Memory B cell (primary cell): ENCODE measurements around the gene HTR1D.

ENCODE experiments used
- ATAC-seq: fragments of 150-1000 bp; cut with Tn5 transposase; 2 replicates; pipeline ENCODE4 v1.10.0; 2021; ENCODE audit warnings: low read depth, mild to moderate bottlenecking, moderate library complexity
- DNase-seq, 2 donors: peaks; one replicate each; pipeline ENCODE4 v3.0.0; 2022; ENCODE audit warnings: low spot score in 2 of 2
- H3K27ac Mint-ChIP-seq: one replicate; pipeline ENCODE4 v1.8.0; 2022; ENCODE audit warnings: mild to moderate bottlenecking, moderate library complexity, mixed read lengths
- H3K27me3 Mint-ChIP-seq: one replicate; pipeline ENCODE4 v1.8.0; 2022; ENCODE audit warnings: mixed read lengths
- H3K36me3 Mint-ChIP-seq: one replicate; pipeline ENCODE4 v1.8.0; 2022; ENCODE audit warnings: mild to moderate bottlenecking, mixed read lengths
- H3K4me1 Mint-ChIP-seq: one replicate; pipeline ENCODE4 v1.8.0; 2022; ENCODE audit warnings: mixed read lengths
- H3K4me3 Mint-ChIP-seq: one replicate; pipeline ENCODE4 v1.8.0; 2022; ENCODE audit warnings: mild to moderate bottlenecking, moderate library complexity, mixed read lengths
- H3K9me3 Mint-ChIP-seq: one replicate; pipeline ENCODE4 v1.8.0; 2022; ENCODE audit warnings: mixed read lengths

HTR1D gene

DNA sequence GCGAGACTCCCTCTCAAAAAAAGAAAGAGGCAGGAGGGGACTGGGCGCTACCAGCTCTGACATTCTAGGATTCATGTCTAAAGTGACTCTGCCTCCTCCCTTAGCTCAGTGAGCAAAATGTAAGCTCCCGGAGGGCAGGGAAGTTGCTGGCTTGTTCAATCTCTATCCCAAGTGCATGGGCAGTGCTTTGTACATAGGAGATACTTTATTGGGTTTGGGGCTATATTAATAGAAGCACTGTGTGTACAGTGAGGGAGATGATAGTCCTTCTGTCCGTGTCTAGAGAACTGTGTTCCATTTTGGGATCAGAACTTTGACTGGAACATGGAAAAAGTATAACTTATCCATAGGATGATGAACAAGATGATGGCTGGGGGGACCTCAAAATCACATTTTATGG, 31.9 kb downstream of the HTR1D start:
- peaks cover 2% of the 10 kb centered on the region for H3K27me3 Mint-ChIP-seq
- no peaks in the 10 kb centered on the region for H3K9me3 Mint-ChIP-seq
- H3K4me3 Mint-ChIP-seq, result no peak overlapping the region
- ATAC-seq (no peak), DNase-seq (no peak)
- peaks cover 6% of the 10 kb centered on the region for H3K4me1 Mint-ChIP-seq
- H3K36me3 Mint-ChIP-seq, result no peaks in the 10 kb centered on the region
- H3K27ac Mint-ChIP-seq, result no peak overlapping the region

DNA sequence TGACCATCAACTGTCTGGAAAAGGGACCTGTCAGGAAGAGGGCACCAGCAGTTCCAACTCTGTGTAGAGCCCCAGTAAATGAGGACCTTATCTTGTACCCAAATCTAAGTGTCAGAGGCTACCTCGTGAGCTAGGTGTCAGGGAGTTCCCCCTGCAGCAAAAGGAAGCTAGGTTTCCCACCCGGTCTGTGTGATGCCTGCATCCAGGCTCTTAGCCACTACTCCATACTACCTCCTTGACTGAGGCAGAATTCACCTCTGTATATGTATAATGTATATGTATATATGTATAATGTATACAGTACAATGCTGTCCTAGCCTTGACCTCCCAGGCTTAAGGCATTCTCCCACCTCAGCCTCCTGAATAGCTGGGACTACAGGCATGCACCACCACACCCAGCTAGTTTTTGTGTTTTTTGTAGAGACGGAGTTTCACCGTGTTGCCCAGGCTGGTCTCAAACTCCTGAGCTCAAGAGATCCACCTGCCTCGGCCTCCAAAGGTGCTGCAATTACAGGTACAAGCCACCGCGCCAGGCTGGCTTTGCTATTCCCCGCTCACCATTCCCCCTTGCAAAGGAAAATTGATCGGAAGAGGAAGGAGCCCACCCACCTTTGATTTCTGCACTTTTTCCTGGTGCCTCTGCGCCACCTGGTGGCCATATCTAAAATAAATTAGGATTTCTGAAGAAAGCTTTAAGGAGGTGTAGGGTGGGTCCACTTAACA, 32.9 kb downstream of the HTR1D start:
- Mint-ChIP-seq H3K9me3 (no peaks in the 10 kb centered on the region), H3K4me1 (peaks cover 6% of the 10 kb centered on the region), H3K36me3 (no peaks in the 10 kb centered on the region), H3K27ac (no peak overlapping the region), H3K27me3 (no peaks in the 10 kb centered on the region), H3K4me3 (peak overlapping the region; percentile 72)
- DNase-seq, result peak; percentile 51 to 53
- peak; percentile 51 for ATAC-seq

DNA sequence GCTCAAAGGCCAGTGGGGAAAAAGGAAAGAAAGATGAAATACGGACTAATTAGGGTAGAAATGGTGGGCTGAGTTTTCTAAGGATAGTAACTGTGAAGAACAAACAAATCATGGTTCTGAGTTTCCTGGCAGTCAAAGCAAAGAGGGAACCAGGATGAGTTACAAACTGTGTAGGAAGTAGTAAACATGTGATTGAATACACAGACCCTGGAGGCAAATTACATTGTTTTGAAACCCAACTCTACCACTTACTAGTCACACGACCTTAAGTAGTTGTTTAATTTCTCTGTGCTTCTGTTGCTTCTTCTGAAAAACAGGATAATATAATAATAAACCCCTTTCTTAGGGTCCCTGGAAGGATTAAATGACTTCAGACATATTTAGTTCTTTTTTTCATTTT, 37.4 kb downstream of the HTR1D start:
- no peaks in the 10 kb centered on the region for H3K27me3 Mint-ChIP-seq
- no peak overlapping the region for H3K4me3 Mint-ChIP-seq
- H3K9me3 Mint-ChIP-seq, result no peaks in the 10 kb centered on the region
- H3K27ac Mint-ChIP-seq, result no peak overlapping the region
- ATAC-seq (no peak), DNase-seq (no peak)
- peaks cover 27% of the 10 kb centered on the region for H3K4me1 Mint-ChIP-seq
- H3K36me3 Mint-ChIP-seq, result no peaks in the 10 kb centered on the region

DNA sequence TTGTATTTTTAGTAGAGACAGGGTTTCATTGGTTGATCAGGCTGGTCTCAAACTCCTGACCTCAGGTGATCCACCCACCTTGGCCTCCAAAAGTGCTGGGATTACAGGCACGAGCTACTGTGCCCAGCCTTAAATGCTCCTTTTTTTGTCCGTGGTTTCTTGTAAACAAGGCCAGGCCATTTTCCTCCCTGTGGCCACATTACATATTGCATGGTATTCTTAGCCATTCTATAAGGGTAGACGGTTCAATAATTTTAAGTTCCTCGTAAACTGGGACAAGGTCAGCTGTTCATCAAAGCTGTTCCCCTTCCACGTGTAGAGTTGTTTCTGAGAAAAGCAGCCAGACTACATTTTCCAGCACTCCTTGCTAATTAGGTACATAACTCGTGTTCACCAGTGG, 38.4 kb downstream of the HTR1D start:
- H3K4me1 Mint-ChIP-seq, result peaks cover 27% of the 10 kb centered on the region
- H3K9me3 Mint-ChIP-seq, result peaks cover 2% of the 10 kb centered on the region
- H3K4me3 Mint-ChIP-seq, result peak overlapping the region; percentile 39
- no peaks in the 10 kb centered on the region for H3K27me3 Mint-ChIP-seq
- H3K36me3 Mint-ChIP-seq, result no peaks in the 10 kb centered on the region
- DNase-seq (no peak), ATAC-seq (no peak)
- H3K27ac Mint-ChIP-seq, result no peak overlapping the region

DNA sequence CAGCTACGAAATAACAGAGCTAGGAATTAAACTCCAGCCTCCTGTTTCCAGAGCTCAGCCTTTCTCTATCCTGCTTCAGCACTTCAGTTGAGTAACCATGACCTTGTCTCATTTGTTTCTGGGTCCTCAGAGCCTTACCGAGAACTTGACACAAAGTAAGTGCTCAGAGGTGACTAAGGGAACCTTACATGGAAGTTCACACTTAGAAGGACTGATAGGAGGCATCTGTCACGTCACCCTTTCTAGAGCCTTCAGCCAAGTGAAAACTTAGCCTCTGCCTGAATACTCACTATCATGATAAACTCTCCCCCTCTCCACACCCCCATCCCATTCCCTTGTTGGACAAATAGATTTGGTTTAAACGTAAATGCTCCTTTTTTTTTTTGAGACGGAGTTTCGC, 38.9 kb downstream of the HTR1D start:
- Mint-ChIP-seq H3K9me3 (peaks cover 2% of the 10 kb centered on the region), H3K4me1 (peaks cover 27% of the 10 kb centered on the region), H3K27me3 (no peaks in the 10 kb centered on the region), H3K4me3 (peak overlapping the region; percentile 82), H3K27ac (no peak overlapping the region), H3K36me3 (no peaks in the 10 kb centered on the region)
- no peak for ATAC-seq
- DNase-seq, result no peak

DNA sequence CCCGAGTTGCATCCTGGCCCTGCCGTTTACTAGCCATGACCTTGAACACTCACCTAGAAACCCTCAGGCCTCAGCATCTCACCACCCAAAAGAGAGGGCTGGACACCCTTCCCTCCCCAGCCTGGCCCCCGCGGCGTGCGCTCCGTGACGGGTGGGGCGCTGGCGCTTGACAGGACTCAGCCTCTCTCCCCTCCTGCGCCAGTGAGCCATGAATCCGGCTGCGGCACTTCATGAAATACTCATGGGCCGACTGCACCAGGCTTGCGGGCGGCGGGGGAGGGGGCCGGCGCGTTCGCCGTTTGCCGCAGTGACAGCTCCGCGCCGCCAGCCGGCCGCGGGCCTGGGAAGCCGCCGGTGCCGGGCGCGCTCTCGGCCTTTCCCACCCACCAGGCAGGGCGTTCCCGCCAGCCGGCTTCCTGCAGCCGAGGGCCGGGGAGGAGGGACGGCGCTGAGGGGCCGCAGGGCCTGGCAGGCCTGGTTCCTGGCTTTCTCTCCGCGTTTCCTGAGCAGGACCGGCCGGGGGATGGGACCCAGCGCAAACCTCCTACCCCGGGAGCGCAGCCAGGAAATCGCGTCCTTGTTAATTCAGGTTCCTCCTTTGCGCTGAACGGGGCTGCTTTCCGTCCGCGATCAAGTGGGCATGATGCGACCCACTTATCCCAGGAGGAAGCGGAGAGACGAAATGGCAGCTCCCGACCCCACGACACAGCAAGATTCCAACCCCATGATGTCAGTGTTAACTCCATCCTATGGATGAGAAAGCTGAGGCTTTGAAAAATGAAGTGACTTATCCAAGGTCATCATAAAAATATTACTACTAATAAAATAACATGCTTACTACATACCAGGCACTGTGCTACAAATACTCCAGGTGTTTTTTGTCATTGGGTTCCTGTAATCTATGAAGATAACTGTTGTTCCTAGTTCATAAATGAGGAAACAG, 39.6 kb downstream of the HTR1D start:
- ATAC-seq (peak; percentile 96), DNase-seq (peak; percentile 64 to 65)
- H3K36me3 Mint-ChIP-seq, result no peaks in the 10 kb centered on the region
- H3K27ac Mint-ChIP-seq, result peak overlapping the region; percentile 67
- H3K4me3 Mint-ChIP-seq, result peak overlapping the region; percentile 82
- H3K9me3 Mint-ChIP-seq, result peaks cover 2% of the 10 kb centered on the region
- peaks cover 27% of the 10 kb centered on the region for H3K4me1 Mint-ChIP-seq
- H3K27me3 Mint-ChIP-seq, result no peaks in the 10 kb centered on the region

DNA sequence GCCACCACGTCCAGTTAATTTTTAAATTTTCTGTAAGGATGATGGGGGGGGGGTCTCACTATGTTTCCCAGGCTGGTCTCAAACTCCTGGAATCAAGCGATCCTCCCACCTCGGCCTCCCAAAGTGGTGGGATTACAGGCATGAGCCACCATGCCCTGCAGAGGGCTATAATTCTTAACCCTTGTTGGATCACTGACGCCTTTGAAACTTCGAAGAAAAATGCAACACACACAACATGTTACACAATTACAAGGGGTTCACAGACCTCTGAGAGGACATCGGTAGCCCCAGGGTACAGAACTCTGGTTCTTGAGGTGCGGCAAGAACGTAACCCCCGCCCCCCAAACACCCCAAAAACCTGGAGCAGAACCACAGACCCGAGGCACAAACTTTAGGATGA, 40.3 kb downstream of the HTR1D start:
- no peaks in the 10 kb centered on the region for H3K36me3 Mint-ChIP-seq
- peak overlapping the region; percentile 81 for H3K4me3 Mint-ChIP-seq
- DNase-seq, result no peak
- H3K4me1 Mint-ChIP-seq, result peaks cover 27% of the 10 kb centered on the region
- no peak overlapping the region for H3K27ac Mint-ChIP-seq
- ATAC-seq, result no peak
- peaks cover 2% of the 10 kb centered on the region for H3K9me3 Mint-ChIP-seq
- no peaks in the 10 kb centered on the region for H3K27me3 Mint-ChIP-seq

DNA sequence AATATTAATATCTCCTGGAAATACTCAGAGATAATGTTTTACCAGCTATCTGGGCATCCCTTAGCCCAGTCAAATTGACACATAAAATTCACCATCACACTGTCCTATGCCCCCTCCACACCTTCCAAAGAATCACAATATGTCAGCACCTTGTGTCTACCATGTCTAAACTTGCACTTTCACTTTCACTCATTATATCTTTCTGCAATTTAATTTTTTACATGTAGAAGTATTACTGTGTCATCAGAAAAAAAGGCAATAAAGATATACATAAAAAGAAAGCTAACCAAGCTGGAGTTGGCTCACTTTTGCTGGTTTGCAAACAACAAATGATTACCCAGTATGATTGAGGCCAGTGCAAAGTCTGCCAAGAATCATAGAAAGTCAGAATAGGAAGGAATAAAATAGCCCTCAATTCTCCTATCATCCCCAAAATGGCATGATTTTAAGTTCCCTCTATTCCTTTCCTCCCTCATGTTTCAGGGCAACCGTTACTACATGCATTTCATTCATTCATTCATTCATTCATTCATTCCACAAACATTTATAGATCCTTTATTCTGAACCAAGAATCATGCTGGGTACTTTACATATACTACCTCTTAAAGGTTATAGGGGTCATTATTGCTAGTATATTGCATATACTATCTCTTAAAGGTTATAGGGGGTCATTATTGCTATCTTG, 42.7 kb downstream of the HTR1D start:
- no peak overlapping the region for H3K4me3 Mint-ChIP-seq
- H3K9me3 Mint-ChIP-seq, result peaks cover 2% of the 10 kb centered on the region

DNA sequence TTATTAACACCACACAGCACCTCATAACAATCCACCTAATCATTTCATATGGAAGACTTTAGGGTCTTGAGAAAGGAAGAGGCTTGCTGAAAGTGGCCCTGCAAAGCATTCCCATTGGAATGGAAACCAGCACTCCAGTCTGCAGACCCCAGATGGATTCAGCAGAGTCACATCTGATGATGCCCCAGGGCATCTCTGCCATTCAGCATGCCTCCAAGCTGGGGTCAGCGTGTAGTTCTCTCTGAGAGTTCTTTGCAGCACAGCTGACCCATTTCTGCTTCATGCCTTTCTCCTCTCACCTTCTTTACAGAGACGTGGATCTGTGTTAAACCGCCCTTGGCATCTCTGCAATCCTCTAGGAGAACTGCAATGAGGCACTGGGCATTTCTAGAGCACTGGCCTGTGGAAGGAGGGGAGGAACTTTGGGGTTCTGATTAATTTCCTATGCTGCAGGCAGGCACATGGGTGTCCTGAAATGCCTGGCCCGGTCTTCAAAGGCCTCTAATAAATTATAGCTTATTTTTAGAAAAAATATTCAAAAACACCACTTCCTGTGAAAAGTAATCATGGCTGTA, 46.0 kb downstream of the HTR1D start:
- Mint-ChIP-seq H3K4me1 (peaks cover 34% of the 10 kb centered on the region), H3K27me3 (no peaks in the 10 kb centered on the region), H3K9me3 (peaks cover 2% of the 10 kb centered on the region), H3K4me3 (no peak overlapping the region), H3K36me3 (peaks cover 3% of the 10 kb centered on the region), H3K27ac (no peak overlapping the region)
- DNase-seq (no peak), ATAC-seq (no peak)

More for the DNA sequence above, 42.7 kb downstream of the HTR1D start:
- no peak overlapping the region for H3K27ac Mint-ChIP-seq
- ATAC-seq (no peak), DNase-seq (no peak)
- H3K4me1 Mint-ChIP-seq, result peaks cover 36% of the 10 kb centered on the region
- no peaks in the 10 kb centered on the region for H3K27me3 Mint-ChIP-seq
- H3K36me3 Mint-ChIP-seq, result no peaks in the 10 kb centered on the region

DNA sequence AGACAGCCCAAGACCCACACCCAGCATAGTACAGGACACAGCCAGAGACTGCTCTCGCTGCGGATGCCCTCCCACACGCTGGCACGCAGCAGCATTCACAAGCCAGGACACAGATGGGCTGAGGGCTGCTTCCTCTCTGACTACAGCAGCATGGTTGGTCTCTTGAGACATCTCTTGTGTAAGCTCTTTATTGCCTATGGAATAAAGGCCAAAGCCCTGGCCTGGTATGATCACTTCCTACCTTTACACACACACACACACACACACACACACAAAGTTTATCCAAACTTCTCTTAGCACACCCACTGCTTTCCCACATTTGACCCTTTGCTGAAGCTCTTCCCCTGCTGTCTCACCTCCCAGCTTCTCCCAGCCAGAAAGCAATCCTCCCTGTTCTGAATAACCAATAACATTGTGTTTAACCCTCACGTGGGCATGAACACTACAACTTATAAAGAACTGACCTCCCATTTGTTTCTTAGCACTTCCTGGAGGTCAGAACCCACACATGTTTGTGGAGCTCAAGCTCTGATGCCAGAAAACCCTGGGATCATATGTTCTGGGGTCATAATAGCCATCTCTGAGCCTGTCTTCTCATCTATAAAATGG, 47.5 kb downstream of the HTR1D start:
- Mint-ChIP-seq H3K27me3 (no peaks in the 10 kb centered on the region), H3K9me3 (peaks cover 2% of the 10 kb centered on the region), H3K36me3 (peaks cover 3% of the 10 kb centered on the region), H3K4me3 (peak overlapping the region; percentile 100), H3K4me1 (peaks cover 27% of the 10 kb centered on the region), H3K27ac (peak overlapping the region; percentile 96)
- ATAC-seq, result peak; percentile 61
- DNase-seq, result peak in 1 of 2 donors; percentile 28

DNA sequence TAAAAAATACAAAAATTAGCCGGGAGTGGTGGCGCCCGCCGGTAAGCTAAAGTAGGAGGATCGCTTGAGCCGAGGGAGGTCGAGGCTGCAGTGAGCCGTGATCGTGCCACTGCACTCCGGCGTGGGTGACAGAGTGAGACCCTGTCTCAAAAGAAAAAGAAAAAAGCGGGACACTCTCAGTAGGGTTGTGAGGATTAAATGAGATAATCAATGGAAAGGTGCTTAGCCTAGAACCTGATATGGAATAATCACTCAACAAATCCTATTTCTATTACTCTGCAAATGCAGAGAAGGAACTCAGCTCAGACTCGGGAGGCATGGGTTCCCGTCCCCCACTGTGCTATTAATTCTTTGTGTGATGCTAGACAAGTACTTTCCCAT, 48.1 kb downstream of the HTR1D start:
- Mint-ChIP-seq H3K4me1 (peaks cover 22% of the 10 kb centered on the region), H3K27ac (peak overlapping the region; percentile 96), H3K36me3 (peaks cover 3% of the 10 kb centered on the region), H3K9me3 (no peaks in the 10 kb centered on the region), H3K4me3 (peak overlapping the region; percentile 100), H3K27me3 (no peaks in the 10 kb centered on the region)
- DNase-seq (no peak), ATAC-seq (no peak)

DNA sequence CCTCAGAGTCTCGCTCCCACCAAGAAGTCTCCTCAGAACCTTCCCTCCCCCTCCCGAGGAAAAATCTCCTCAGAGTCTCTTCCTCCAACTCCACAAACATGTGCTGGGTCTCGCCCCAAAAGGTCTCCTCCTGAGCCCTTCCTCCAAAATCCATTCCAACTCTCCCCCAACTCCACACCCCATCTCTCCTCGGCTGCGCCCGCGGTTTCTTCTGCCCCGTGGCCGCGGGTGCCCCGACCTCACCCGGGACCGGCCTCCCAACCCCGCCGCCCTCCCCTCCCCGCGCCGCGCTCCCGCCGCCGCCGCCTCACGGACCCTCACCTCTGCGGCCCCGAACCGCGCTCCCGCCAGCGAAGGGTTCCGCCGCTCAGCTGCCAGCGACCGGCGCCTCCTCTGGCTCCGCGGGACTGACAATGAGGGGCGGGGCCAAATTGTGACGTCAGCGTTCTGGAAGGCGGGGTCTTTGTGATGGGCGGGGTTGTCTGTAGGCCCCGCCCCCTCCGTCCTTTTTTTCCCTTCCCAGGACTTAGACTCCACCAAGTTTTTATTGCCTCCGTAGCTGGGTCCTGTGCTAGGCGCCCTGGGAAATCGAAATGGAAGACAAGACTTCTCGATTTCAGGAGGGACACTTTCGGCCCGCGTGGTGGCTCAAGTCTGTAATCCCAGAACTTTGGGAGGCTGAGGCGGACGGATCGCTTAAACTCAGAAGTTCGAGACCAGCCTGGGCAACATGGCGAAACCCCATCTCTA, 48.7 kb downstream of the HTR1D start, which contains the start of gene LUZP1:
TSS of gene LUZP1 (minus strand) at position 412 of the 750 bp plus-strand sequence.
- Mint-ChIP-seq H3K36me3 (peaks cover 3% of the 10 kb centered on the region), H3K27me3 (no peaks in the 10 kb centered on the region), H3K4me3 (peak within 1 kb of the TSS; percentile 100), H3K4me1 (peaks cover 22% of the 10 kb centered on the region), H3K27ac (peak within 1 kb of the TSS; percentile 96), H3K9me3 (no peaks in the 10 kb centered on the region)
- ATAC-seq (peak; percentile 88), DNase-seq (peak; percentile 82 to 87)

DNA sequence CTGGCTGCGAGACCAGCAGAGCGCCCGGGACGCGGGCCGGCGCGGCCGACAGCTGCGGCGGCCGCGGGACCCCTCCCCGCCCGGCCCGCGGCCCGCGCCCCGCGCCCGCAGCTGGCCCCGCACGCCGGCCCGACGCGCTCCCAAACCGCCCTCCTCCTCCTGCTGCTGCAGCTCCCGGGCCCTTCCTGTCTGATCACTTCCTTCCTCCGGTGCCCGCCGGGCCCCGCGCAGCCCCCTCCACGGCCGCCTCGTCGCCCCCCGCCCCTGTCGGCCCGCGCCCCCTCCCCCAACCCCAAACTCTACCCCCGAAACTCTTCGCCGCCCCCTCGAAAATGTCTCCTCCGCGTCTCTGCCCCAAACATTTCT, 49.2 kb downstream of the HTR1D start:
- Mint-ChIP-seq H3K27ac (peak overlapping the region; percentile 96), H3K4me3 (peak overlapping the region; percentile 100), H3K9me3 (no peaks in the 10 kb centered on the region), H3K4me1 (peaks cover 22% of the 10 kb centered on the region), H3K36me3 (peaks cover 3% of the 10 kb centered on the region), H3K27me3 (no peaks in the 10 kb centered on the region)
- peak; percentile 18 for ATAC-seq
- DNase-seq, result peak in 1 of 2 donors; percentile 20
